Measurements from ENCODE around the gene SDK2.
A peak's percentile ranks its signal among the peaks of the same experiment; 100 is the strongest.

- TF ChIP-seq CTCF (IDR thresholded peaks at IDR 0.05) (peak in 3 of 4 experiments; percentile 16 to 54 (median 41)), POLR2AphosphoS5 (IDR thresholded peaks at IDR 0.05) (peak; percentile 9)
Measured at GRCh38 chr17:73657473-73658116, 13.3 kb upstream of the SDK2 start.

All from prostate gland (tissue), 2 donors.